A549 treated with AZD9567 at 1 μM for 4 hours (cell line): ENCODE data around the gene RASA3. TPM values are rescaled to one million over a fixed set of nuclear protein-coding genes. Genes with fewer than 3 reads are reported as not detected.

ENCODE experiments used
- total RNA-seq: library from RNA; stranded (reverse); fragments of 200-300 nt; extraction: Qiagen RNA extraction; gene quantifications from 5 replicates; pipeline ENCODE4 v1.2.3, GENCODE V29; 2022; ENCODE audit not compliant: insufficient read depth

RASA3 gene, protein sequence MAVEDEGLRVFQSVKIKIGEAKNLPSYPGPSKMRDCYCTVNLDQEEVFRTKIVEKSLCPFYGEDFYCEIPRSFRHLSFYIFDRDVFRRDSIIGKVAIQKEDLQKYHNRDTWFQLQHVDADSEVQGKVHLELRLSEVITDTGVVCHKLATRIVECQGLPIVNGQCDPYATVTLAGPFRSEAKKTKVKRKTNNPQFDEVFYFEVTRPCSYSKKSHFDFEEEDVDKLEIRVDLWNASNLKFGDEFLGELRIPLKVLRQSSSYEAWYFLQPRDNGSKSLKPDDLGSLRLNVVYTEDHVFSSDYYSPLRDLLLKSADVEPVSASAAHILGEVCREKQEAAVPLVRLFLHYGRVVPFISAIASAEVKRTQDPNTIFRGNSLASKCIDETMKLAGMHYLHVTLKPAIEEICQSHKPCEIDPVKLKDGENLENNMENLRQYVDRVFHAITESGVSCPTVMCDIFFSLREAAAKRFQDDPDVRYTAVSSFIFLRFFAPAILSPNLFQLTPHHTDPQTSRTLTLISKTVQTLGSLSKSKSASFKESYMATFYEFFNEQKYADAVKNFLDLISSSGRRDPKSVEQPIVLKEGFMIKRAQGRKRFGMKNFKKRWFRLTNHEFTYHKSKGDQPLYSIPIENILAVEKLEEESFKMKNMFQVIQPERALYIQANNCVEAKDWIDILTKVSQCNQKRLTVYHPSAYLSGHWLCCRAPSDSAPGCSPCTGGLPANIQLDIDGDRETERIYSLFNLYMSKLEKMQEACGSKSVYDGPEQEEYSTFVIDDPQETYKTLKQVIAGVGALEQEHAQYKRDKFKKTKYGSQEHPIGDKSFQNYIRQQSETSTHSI
- 9.1 to 12.4 TPM (median 10.7 TPM) in 5 replicates for total RNA-seq

GRCh38 chr13:114132419-114133121 lies at the start of gene RASA3:
RASA3 (minus strand) TSS chr13:114132623; CDS start chr13:114132489, 134 bp downstream.

GRCh38 chr13:114179087-114179658 lies 46.8 kb upstream of the RASA3 start, which contains the start of gene CFAP97D2:
CFAP97D2 (plus strand) TSS chr13:114179257; CDS start chr13:114179331, 74 bp downstream.

GRCh38 chr13:113973218-113974164 lies 158.9 kb downstream of the RASA3 start, which contains the start of gene C13orf46:
C13orf46 (minus strand) TSS chr13:113974076; CDS start chr13:113973997, 79 bp downstream.

Other genes starting within 250 kb of the RASA3 start
- gene C13orf46, start 158.5 kb downstream of the RASA3 start, total RNA-seq = 0.11 to 0.15 TPM (median 0.13 TPM) in 4 of 5 replicates, not detected in the other
- gene CFAP97D2, start 46.6 kb upstream of the RASA3 start, total RNA-seq = not detected in 5 replicates
- gene CDC16, start 102.3 kb upstream of the RASA3 start, total RNA-seq = 38.0 to 43.9 TPM (median 41.9 TPM) in 5 replicates
- 31.7 to 45.5 TPM (median 36.1 TPM) in 5 replicates for gene UPF3A, start 149.0 kb upstream of the RASA3 start, total RNA-seq
- 19.2 to 26.6 TPM (median 26.0 TPM) in 5 replicates for gene CHAMP1, start 181.9 kb upstream of the RASA3 start, total RNA-seq